ENCODE measurements around the gene WDR88. TPM values are rescaled to one million over a fixed set of nuclear protein-coding genes. Genes with fewer than 3 reads are reported as not detected.
"Not testable (repeated sequence)": the region's sequence is repeated elsewhere in the genome, so short reads cannot be mapped to it uniquely, and the experiment has no call there.

The WDR88 gene
- total RNA-seq, 1 donor from 2014 or later = not detected

- Histone ChIP-seq H3K4me3 (ENCODE audit: low read depth, low read length) (no peak overlapping the region), H3K27me3 (ENCODE audit: control insufficient read depth, insufficient read depth, low read length) (peaks cover 6% of the 10 kb centered on the region), H3K36me3 (ENCODE audit: control insufficient read depth, insufficient read depth, low read length) (no peaks in the 10 kb centered on the region)
- no peak for DNase-seq (ENCODE audit: low read depth)
- no peak for TF ChIP-seq CTCF (IDR thresholded peaks at IDR 0.05; ENCODE audit: insufficient read depth, low read length, poor library complexity, severe bottlenecking)
These were observed 86.0 kb downstream of the WDR88 start for GRCh38 chr19:33217881-33218280.

- Histone ChIP-seq H3K4me3 (ENCODE audit: low read depth, low read length) (no peak overlapping the region), H3K27me3 (ENCODE audit: control insufficient read depth, insufficient read depth, low read length) (peaks cover 11% of the 10 kb centered on the region), H3K36me3 (ENCODE audit: control insufficient read depth, insufficient read depth, low read length) (no peaks in the 10 kb centered on the region)
- TF ChIP-seq CTCF (IDR thresholded peaks at IDR 0.05; ENCODE audit: insufficient read depth, low read length, poor library complexity, severe bottlenecking) = peak; percentile 19
- DNase-seq (ENCODE audit: low read depth) = no peak
These were observed 87.4 kb downstream of the WDR88 start for GRCh38 chr19:33219261-33219815.

- no peak for DNase-seq (ENCODE audit: low read depth)
- no peaks in the 10 kb centered on the region for H3K36me3 ChIP-seq (ENCODE audit: control insufficient read depth, insufficient read depth, low read length)
- no peak overlapping the region for H3K4me3 ChIP-seq (ENCODE audit: low read depth, low read length)
- TF ChIP-seq CTCF (IDR thresholded peaks at IDR 0.05; ENCODE audit: insufficient read depth, low read length, poor library complexity, severe bottlenecking) = no peak
- H3K27me3 ChIP-seq (ENCODE audit: control insufficient read depth, insufficient read depth, low read length) = peaks cover 18% of the 10 kb centered on the region
These were observed 88.2 kb downstream of the WDR88 start for GRCh38 chr19:33220115-33220514.

- H3K27me3 ChIP-seq (ENCODE audit: control insufficient read depth, insufficient read depth, low read length) = peaks cover 23% of the 10 kb centered on the region
- TF ChIP-seq CTCF (IDR thresholded peaks at IDR 0.05; ENCODE audit: insufficient read depth, low read length, poor library complexity, severe bottlenecking) = no peak
These were observed 88.8 kb downstream of the WDR88 start for GRCh38 chr19:33220735-33221134.

GRCh38 chr19:33221638-33222037 lies 89.7 kb downstream of the WDR88 start:
- Histone ChIP-seq H3K4me3 (ENCODE audit: low read depth, low read length) (no peak overlapping the region), H3K36me3 (ENCODE audit: control insufficient read depth, insufficient read depth, low read length) (no peaks in the 10 kb centered on the region), H3K27me3 (ENCODE audit: control insufficient read depth, insufficient read depth, low read length) (peaks cover 32% of the 10 kb centered on the region)
- no peak for TF ChIP-seq CTCF (IDR thresholded peaks at IDR 0.05; ENCODE audit: insufficient read depth, low read length, poor library complexity, severe bottlenecking)
- no peak for DNase-seq (ENCODE audit: low read depth)

More at GRCh38 chr19:33220735-33221134, 88.8 kb downstream of the WDR88 start:
- no peak overlapping the region for H3K4me3 ChIP-seq (ENCODE audit: low read depth, low read length)
- no peak for DNase-seq (ENCODE audit: low read depth)
- H3K36me3 ChIP-seq (ENCODE audit: control insufficient read depth, insufficient read depth, low read length) = no peaks in the 10 kb centered on the region

GRCh38 chr19:33222255-33222654 lies 90.3 kb downstream of the WDR88 start:
- DNase-seq (ENCODE audit: low read depth); H3K36me3 ChIP-seq (ENCODE audit: control insufficient read depth, insufficient read depth, low read length); H3K4me3 ChIP-seq (ENCODE audit: low read depth, low read length): not testable (repeated sequence)
- peaks cover 38% of the 10 kb centered on the region for H3K27me3 ChIP-seq (ENCODE audit: control insufficient read depth, insufficient read depth, low read length)
